Tibial nerve (tissue), 3 donors: ENCODE results near the gene DOC2A.

ENCODE experiments used
- POLR2A ChIP-seq, 2 donors: fragments of 450-650 bp; IDR thresholded peaks; one replicate each; pipeline ENCODE4 v1.6.1; 2017; ENCODE audit warnings: antibody characterized with exemption in 2 of 2, mild to moderate bottlenecking in 2 of 2, moderate library complexity in 2 of 2
- TF ChIP-seq, protein P1 (sequence below), 5 experiments: fragments of 200-600 bp in 3 of 5; fragments of 450-650 bp in 2 of 5; sonication (generic) in 3 of 5; IDR thresholded peaks; one replicate each; pipeline ENCODE4 v1.5.1; 2016 to 2019; ENCODE audit warnings: antibody characterized with exemption in 5 of 5, mild to moderate bottlenecking in 3 of 5, moderate library complexity in 2 of 5

DNA sequence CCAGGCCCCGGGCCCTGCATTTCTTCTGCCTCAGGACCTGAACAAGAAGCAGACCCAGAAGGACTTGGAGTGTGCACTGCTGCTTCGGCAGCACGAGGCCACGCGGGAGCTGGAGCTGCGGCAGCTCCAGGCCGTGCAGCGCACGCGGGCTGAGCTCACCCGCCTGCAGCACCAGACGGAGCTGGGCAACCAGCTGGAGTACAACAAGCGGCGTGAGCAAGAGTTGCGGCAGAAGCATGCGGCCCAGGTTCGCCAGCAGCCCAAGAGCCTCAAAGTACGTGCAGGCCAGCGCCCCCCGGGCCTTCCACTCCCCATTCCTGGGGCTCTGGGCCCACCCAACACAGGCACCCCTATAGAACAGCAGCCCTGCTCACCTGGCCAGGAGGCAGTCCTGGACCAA, 24.6 kb downstream of the DOC2A start:
- TF ChIP-seq, protein P1, sequence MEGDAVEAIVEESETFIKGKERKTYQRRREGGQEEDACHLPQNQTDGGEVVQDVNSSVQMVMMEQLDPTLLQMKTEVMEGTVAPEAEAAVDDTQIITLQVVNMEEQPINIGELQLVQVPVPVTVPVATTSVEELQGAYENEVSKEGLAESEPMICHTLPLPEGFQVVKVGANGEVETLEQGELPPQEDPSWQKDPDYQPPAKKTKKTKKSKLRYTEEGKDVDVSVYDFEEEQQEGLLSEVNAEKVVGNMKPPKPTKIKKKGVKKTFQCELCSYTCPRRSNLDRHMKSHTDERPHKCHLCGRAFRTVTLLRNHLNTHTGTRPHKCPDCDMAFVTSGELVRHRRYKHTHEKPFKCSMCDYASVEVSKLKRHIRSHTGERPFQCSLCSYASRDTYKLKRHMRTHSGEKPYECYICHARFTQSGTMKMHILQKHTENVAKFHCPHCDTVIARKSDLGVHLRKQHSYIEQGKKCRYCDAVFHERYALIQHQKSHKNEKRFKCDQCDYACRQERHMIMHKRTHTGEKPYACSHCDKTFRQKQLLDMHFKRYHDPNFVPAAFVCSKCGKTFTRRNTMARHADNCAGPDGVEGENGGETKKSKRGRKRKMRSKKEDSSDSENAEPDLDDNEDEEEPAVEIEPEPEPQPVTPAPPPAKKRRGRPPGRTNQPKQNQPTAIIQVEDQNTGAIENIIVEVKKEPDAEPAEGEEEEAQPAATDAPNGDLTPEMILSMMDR (IDR thresholded peaks at IDR 0.05) = no peak
- no peak for TF ChIP-seq POLR2A (IDR thresholded peaks at IDR 0.05)
